Measurements from ENCODE around the gene FBXO34.

FBXO34 gene

DNA sequence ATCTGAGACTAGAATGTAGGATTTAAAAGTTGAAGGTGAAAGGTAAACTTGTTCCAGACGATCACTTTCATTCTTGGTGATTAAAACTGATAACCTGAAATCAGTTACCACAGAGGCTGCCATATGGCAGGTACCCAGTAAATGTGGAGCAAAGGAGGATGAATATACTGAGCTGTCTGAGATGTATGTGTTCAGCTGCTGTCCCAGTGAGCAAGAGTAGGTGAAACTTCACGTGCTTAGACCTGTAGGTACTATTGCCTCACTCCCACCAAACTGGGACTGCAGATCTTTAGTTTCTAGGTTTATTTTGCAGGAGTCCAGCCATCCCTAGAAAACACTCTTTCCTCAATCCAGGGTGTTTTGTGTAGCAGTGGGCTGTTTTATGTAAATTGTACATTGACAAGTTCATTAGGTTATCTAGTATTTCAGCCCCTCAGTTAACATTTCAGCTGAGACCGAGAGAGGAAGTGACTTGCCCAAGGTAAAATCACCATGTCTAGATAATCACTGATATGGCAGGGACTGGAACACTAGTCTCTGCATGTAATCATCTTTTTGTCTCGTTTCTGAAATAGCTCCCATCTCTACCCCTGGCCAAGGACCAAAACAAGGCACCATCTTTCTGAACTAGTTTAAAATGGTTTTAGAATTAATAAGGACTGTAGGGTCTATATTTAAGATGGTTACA is 77.7 kb downstream of the FBXO34 start:
- in situ Hi-C loops (cut with HindIII; ENCODE audit: low sequenced_read_pairs): no loop called here
- TF ChIP-seq, protein P1, sequence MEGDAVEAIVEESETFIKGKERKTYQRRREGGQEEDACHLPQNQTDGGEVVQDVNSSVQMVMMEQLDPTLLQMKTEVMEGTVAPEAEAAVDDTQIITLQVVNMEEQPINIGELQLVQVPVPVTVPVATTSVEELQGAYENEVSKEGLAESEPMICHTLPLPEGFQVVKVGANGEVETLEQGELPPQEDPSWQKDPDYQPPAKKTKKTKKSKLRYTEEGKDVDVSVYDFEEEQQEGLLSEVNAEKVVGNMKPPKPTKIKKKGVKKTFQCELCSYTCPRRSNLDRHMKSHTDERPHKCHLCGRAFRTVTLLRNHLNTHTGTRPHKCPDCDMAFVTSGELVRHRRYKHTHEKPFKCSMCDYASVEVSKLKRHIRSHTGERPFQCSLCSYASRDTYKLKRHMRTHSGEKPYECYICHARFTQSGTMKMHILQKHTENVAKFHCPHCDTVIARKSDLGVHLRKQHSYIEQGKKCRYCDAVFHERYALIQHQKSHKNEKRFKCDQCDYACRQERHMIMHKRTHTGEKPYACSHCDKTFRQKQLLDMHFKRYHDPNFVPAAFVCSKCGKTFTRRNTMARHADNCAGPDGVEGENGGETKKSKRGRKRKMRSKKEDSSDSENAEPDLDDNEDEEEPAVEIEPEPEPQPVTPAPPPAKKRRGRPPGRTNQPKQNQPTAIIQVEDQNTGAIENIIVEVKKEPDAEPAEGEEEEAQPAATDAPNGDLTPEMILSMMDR (IDR thresholded peaks at IDR 0.05; ENCODE audit: low read depth, low read length): no peak
- H3K4me3 ChIP-seq (ENCODE audit: low read depth, low read length): no peak overlapping the region
- no peak for DNase-seq (ENCODE audit: low read depth, low spot score)

DNA sequence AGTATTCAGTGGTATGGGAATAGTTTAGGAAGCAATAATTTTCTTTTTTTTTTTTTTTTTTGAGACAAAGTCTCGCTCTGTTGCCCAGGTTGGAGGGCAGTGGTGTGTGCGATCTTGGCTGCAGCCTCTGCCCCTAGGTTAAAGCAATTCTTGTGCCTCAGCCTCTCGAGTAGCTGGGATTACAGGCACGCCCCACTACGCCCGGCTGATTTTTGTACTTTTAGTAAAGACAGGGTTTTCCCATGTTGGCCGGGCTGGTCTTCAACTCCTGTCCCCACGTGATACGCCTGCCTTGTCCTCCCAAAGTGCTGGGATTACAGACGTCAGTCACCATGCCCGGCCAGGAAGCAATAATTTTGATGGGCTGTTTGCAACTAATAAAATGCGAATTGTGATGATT is 78.3 kb downstream of the FBXO34 start:
- in situ Hi-C loops (cut with HindIII; ENCODE audit: low sequenced_read_pairs): no loop called here
- H3K4me3 ChIP-seq (ENCODE audit: low read depth, low read length): no peak overlapping the region
- TF ChIP-seq, protein P1 (IDR thresholded peaks at IDR 0.05; ENCODE audit: low read depth, low read length): no peak
- no peak for DNase-seq (ENCODE audit: low read depth, low spot score)

DNA sequence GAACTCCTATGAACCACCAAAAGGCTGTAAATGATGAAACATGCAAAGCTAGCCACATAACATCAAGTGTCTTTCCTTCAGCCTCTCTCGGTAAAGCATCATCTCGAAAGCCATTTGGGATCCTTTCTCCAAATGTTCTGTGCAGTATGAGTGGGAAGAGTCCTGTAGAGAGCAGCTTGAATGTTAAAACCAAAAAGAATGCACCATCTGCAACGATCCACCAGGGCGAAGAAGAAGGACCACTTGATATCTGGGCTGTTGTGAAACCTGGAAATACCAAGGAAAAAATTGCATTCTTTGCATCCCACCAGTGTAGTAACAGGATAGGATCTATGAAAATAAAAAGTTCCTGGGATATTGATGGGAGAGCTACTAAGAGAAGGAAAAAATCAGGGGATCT is 79.2 kb downstream of the FBXO34 start:
- DNase-seq (ENCODE audit: low read depth, low spot score): no peak
- TF ChIP-seq, protein P1 (IDR thresholded peaks at IDR 0.05; ENCODE audit: low read depth, low read length): no peak
- in situ Hi-C loops (cut with HindIII; ENCODE audit: low sequenced_read_pairs): no loop called here
- no peak overlapping the region for H3K4me3 ChIP-seq (ENCODE audit: low read depth, low read length)

DNA sequence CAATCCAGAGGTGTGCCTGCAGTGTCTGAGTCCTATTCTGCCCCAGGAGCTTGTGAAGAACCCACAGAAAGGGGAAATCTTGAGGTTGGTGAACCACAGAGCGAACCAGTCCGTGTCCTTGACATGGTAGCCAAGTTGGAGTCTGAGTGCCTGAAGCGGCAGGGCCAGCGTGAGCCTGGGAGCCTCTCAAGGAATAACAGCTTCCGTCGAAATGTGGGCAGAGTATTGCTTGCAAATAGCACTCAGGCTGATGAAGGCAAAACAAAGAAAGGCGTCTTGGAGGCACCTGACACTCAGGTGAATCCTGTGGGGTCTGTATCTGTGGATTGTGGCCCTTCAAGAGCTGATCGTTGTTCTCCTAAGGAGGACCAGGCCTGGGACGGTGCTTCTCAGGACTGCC is 79.9 kb downstream of the FBXO34 start:
- in situ Hi-C loops (cut with HindIII; ENCODE audit: low sequenced_read_pairs): no loop called here
- TF ChIP-seq, protein P1 (IDR thresholded peaks at IDR 0.05; ENCODE audit: low read depth, low read length): no peak
- no peak overlapping the region for H3K4me3 ChIP-seq (ENCODE audit: low read depth, low read length)
- no peak for DNase-seq (ENCODE audit: low read depth, low spot score)

DNA sequence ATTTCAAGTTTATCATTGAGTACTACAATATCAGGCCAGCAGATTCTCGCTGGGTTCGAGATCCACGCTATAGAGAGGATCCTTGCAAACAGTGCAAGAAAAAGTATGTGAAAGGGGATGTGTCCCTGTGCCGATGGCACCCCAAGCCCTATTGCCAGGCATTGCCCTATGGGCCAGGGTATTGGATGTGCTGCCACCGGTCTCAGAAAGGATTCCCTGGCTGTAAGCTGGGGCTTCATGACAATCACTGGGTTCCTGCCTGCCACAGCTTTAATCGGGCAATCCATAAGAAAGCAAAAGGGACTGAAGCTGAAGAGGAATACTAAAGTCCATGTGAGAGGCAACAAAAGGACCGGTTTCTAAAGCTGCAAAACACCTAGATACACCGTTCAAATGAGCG is 81.0 kb downstream of the FBXO34 start:
- in situ Hi-C loops (cut with HindIII; ENCODE audit: low sequenced_read_pairs): no loop called here
- no peak for DNase-seq (ENCODE audit: low read depth, low spot score)
- TF ChIP-seq, protein P1 (IDR thresholded peaks at IDR 0.05; ENCODE audit: low read depth, low read length): no peak
- no peak overlapping the region for H3K4me3 ChIP-seq (ENCODE audit: low read depth, low read length)

DNA sequence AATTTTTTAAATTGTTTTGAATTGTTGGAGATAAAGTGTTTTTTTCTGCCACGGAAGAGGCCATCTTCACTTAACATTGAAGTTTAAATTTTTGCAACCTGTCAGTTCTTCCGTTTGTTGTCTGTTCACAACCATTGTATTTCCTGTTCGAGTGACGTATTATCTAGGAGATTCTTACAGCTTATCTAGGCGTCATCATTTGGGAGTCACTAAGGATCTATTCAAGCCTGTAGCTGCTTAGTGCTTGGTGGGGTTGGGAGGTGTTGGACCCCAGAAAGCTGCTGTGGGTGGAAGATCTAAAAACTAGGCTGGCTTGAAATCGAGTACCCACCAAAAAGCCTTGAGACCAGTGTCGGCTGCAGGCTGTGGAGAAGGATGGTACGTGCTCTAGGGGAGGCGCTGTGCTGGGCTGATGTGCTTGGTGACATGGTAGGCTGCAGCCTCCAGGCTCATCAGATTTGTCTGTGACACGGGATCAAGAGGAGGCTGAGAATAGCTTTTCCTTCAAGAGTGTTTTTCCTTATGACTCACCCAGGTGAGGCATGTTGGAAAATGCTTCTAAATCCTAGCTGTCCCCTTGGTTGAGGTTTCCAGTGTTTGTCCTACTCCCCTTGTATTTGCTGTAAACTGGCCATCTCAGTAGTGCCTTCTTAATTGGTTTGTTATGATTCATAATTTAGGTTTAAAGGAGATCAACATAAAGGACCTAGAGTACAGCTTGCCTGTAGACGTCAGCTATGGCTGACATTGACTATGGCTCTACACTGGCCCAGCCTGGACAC is 82.7 kb downstream of the FBXO34 start:
- no peak for DNase-seq (ENCODE audit: low read depth, low spot score)
- no peak overlapping the region for H3K4me3 ChIP-seq (ENCODE audit: low read depth, low read length)
- TF ChIP-seq, protein P1 (IDR thresholded peaks at IDR 0.05; ENCODE audit: low read depth, low read length): no peak
- in situ Hi-C loops (cut with HindIII; ENCODE audit: low sequenced_read_pairs): no loop called here
